GM21367 (cell line): ENCODE measurements around the gene MYPOP.

ENCODE experiments used
- ATAC-seq: cut with Tn5 transposase; IDR thresholded peaks from one replicate; pipeline ENCODE4 v1.9.1; 2021; ENCODE audit not compliant: unreplicated experiment

Gene MYPOP

GRCh38 chr19:45864629-45865082 lies 37.8 kb downstream of the MYPOP start:
- no peak for ATAC-seq

DNA sequence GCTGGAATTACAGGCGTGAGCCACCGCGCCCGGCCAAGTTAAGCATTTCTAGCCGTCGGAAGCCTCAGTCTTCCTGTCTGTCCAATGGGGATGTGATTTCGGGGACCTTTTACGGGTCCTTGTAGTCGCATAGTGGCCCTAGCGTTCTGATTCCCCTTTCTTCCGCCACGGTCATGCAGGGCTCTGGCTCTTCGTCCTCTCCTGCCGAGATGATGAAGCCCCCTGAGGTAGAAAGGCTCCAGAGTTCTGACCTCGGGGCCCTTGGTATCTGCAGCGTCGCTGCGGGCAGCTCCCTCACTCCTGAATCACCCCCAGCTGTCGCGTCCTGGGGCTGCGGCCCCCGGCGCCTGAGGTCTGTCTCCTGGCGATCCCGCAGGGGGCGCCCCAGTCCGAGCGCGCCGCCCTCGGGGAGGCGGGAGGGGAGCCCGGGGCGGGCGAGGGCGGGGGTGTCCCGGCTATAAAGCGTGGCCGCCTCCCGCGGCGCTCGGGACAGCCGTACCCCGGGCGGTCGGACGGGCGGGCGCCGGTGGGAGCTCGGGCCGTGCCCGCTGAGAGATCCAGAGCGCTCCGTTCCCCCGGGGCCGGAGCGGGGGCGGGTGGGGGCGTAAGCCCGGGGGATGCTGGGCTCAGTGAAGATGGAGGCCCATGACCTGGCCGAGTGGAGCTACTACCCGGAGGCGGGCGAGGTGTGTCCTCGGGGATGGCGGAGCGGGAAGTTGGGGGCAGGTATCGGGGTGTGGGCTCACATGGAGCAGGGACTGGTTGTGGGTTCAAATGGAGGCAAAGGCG lies 38.4 kb downstream of the MYPOP start, which contains the start of gene FOXA3:
Gene FOXA3 (plus strand): TSS at position 487 of the 789 bp plus-strand sequence. CDS start 131 bp downstream, at position 618.
- no peak for ATAC-seq

GRCh38 chr19:45863335-45863839 lies 39.0 kb downstream of the MYPOP start:
- ATAC-seq: no peak

DNA sequence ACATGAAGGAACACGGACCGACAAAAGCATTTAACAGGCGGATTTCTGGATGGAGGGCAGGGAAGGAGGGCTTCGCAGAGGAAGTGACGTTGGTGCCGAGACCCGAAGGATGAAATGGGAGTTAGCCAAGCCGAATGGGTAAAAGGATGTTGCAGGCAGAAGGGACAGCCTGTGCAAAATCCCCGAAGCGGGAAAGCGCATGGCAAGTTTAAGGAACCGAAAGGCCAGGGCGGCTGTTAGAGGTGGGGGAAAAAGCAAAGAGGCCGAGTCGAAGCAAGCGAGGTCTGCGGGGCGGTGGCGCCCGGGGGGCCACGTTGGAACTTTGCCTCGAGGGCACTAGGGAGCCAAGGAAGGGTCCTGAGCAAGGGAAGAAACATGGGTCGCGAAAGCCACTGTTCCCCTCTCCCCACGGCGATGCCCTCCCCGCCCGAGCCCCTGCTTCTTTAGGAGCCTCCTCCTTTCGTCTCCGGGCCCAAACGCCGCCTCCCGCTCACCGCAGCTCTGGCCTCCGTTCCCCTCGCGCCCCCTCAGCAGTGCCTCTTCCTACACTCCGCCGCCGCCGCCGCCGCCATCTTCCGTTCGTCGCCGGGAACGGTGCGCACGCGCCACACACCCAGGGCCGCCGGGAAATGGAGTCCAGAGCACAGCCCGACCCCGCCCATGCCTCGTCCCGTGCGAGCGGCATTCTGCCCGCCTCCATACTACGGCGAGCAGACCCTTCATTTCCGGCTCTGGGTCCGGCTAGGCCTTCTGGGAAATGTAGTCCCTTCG lies 39.7 kb downstream of the MYPOP start, which contains the start of gene SYMPK:
Gene SYMPK (minus strand): TSS at position 584 of the 771 bp plus-strand sequence. CDS start 8,652 bp downstream, outside the sequence.
- peak; percentile 77 for ATAC-seq

GRCh38 chr19:45862271-45862563 lies 40.2 kb downstream of the MYPOP start:
- no peak for ATAC-seq

- ATAC-seq: no peak
These were observed 41.8 kb downstream of the MYPOP start for GRCh38 chr19:45860359-45861259.

- no peak for ATAC-seq
These were observed 48.1 kb downstream of the MYPOP start for GRCh38 chr19:45854167-45854778.

GRCh38 chr19:45852983-45853382 lies 49.4 kb downstream of the MYPOP start:
- ATAC-seq: no peak

- no peak for ATAC-seq
These were observed 50.2 kb downstream of the MYPOP start for GRCh38 chr19:45852145-45852750.

DNA sequence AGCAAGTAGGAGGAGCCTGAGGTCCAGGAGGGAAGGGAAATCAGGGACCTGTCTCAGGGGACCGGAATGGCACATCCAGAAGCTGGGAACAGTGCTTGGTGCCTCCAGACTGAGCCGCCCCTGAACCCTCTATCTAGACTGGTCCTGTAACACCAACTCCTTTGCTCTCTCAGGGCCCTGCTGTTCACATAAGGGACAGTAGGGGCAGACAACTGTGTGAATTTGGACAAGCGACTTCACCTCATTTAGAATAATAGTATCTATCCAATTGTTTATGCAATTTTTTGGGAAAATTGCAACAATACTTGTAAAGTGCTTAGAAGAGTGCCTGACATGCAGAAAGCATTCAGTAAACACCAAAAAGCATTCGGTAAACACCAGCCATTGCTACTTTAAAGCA lies 53.5 kb downstream of the MYPOP start:
- ATAC-seq: no peak

GRCh38 chr19:45847663-45848062 lies 54.8 kb downstream of the MYPOP start:
- no peak for ATAC-seq

DNA sequence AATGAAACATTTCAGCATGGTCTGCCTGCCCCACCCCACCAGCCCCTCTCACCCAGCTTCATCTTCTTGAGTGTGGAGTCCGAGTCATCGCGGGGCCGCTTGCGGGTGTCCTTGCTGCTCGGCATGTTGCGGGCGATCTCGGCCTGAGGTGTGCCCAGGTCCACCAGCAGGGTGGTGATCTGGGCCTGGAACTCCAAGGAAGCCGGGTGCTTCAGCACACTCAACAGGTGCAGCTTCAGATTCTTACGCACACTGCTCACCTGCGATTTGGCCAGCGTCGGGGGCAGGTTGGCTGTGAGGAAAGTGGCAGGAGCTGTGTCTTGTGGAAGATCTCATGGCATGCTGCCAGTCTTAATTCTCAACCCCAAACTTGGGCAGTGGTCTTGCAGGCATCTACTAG lies 60.2 kb downstream of the MYPOP start:
- ATAC-seq: no peak
